Fibroblast of lung (primary cell): ENCODE data around the gene SLC38A1. TPM values are rescaled to one million over a fixed set of nuclear protein-coding genes. Genes with fewer than 3 reads are reported as not detected.
"Not testable (repeated sequence)": the region's sequence is repeated elsewhere in the genome, so short reads cannot be mapped to it uniquely, and the experiment has no call there.

Experiments
- DNase-seq, 2 donors: peaks; one replicate each; pipeline versions ENCODE4 v3.0.0 to v3.0.0-alpha.2; 2010; ENCODE audit warnings: low read depth in 2 of 2
- H2AFZ ChIP-seq: 2 replicates; pipeline ENCODE4 v1.5.1; 2012; ENCODE audit warnings: low read length, control low read depth, inconsistent platforms
- H3K27ac ChIP-seq: 2 replicates; pipeline ENCODE4 v1.5.1; 2011; ENCODE audit warnings: low read length, control low read depth; ENCODE audit not compliant: insufficient read depth
- H3K27me3 ChIP-seq: 2 replicates; pipeline ENCODE4 v1.5.1; 2011; ENCODE audit warnings: mild to moderate bottlenecking, low read length; ENCODE audit not compliant: control insufficient read depth, insufficient read depth
- H3K36me3 ChIP-seq: 2 replicates; pipeline ENCODE4 v1.5.1; 2011; ENCODE audit warnings: low read length; ENCODE audit not compliant: control insufficient read depth, insufficient read depth
- H3K4me1 ChIP-seq: 2 replicates; pipeline ENCODE4 v1.5.1; 2011; ENCODE audit warnings: low read length; ENCODE audit not compliant: control insufficient read depth, insufficient read depth; ENCODE audit errors: extremely low read depth
- H3K4me2 ChIP-seq: 2 replicates; pipeline ENCODE4 v1.5.1; 2011; ENCODE audit warnings: low read length, control low read depth; ENCODE audit not compliant: insufficient read depth; ENCODE audit errors: extremely low read depth
- H3K4me3 ChIP-seq, 4 experiments: fragments of 200-600 bp in 1 of 4; sonication (generic) in 1 of 4; replicated peaks in 1 of 4; 2 replicates each; pipeline ENCODE4 v1.5.1; 2011 to 2016; ENCODE audit warnings: low read length in 4 of 4, low read depth in 3 of 4, mild to moderate bottlenecking in 3 of 4, control low read depth in 2 of 4, inconsistent platforms in 1 of 4, mixed read lengths in 1 of 4; ENCODE audit not compliant: insufficient read depth in 1 of 4; ENCODE audit errors: control extremely low read depth in 1 of 4
- H3K79me2 ChIP-seq: 2 replicates; pipeline ENCODE4 v1.5.1; 2012; ENCODE audit warnings: mild to moderate bottlenecking, low read length, inconsistent platforms; ENCODE audit not compliant: control insufficient read depth, insufficient read depth
- H3K9ac ChIP-seq: 2 replicates; pipeline ENCODE4 v1.5.1; 2011; ENCODE audit warnings: mild to moderate bottlenecking, low read length, control low read depth; ENCODE audit not compliant: insufficient read depth
- H3K9me3 ChIP-seq: 2 replicates; pipeline ENCODE4 v1.5.1; 2012; ENCODE audit warnings: low read depth, low read length; ENCODE audit not compliant: control insufficient read depth, insufficient read depth
- H4K20me1 ChIP-seq: 2 replicates; pipeline ENCODE4 v1.5.1; 2011; ENCODE audit warnings: low read length; ENCODE audit not compliant: control insufficient read depth, insufficient read depth; ENCODE audit errors: extremely low read depth
- CTCF ChIP-seq, 2 donors: IDR thresholded peaks in 1 of 2; conservative IDR thresholded peaks in 1 of 2; 1 replicate in 1 of 2; 2 replicates in 1 of 2; pipeline ENCODE4 v1.5.1; 2011 to 2012; ENCODE audit warnings: low read length in 2 of 2, control low read depth in 1 of 2, inconsistent platforms in 1 of 2, low read depth in 1 of 2, mild to moderate bottlenecking in 1 of 2
- EZH2 ChIP-seq: IDR thresholded peaks from 2 replicates; pipeline ENCODE4 v1.5.1; 2012; ENCODE audit warnings: low read length, control low read depth, mild to moderate bottlenecking; ENCODE audit errors: missing control alignments
- polyA plus RNA-seq, 2 donors: library from polyadenylated mRNA; depleted of rRNA in 1 of 2; stranded (reverse) in 1 of 2; unstranded in 1 of 2; fragments of >200 nt; gene quantifications; 2 replicates each; pipeline ENCODE4 v1.2.1, GENCODE V29; 2011 to 2012; ENCODE audit warnings: missing spikeins in 1 of 2
- total RNA-seq: library from RNA; depleted of rRNA; stranded (reverse); fragments of >200 nt; gene quantifications from 2 replicates; pipeline ENCODE4 v1.2.1, GENCODE V29; 2014

The SLC38A1 gene
- total and polyA plus RNA-seq, 2 donors (not counting 1 experiment from before 2014, with no cell fraction given), result 24.3 to 88.8 TPM

- H3K36me3 ChIP-seq, result no peaks in the 10 kb centered on the region
- H4K20me1 ChIP-seq, result no peaks in the 10 kb centered on the region
- H3K27ac ChIP-seq, result no peak overlapping the region
- no peak overlapping the region for H3K4me2 ChIP-seq
- H3K9ac ChIP-seq, result no peak overlapping the region
- no peak for DNase-seq
- no peaks in the 10 kb centered on the region for H3K79me2 ChIP-seq
- TF ChIP-seq CTCF (conservative IDR thresholded peaks at IDR 0.05 in 1 of 2, IDR thresholded peaks at IDR 0.05 in 1 of 2; ENCODE audit: low read depth in 1 of 2, low read length in 2 of 2) (no peak), EZH2 (no peak)
- no peaks in the 10 kb centered on the region for H3K9me3 ChIP-seq
- H3K27me3 ChIP-seq, result peaks cover 4% of the 10 kb centered on the region
- no peak overlapping the region for H2AFZ ChIP-seq
- no peak overlapping the region for H3K4me3 ChIP-seq
- H3K4me1 ChIP-seq, result no peaks in the 10 kb centered on the region
Observed at GRCh38 chr12:46298261-46298660, 29.4 kb upstream of the SLC38A1 start.

- no peak overlapping the region for H3K27ac ChIP-seq
- no peak overlapping the region for H3K9ac ChIP-seq
- no peak overlapping the region for H2AFZ ChIP-seq
- H3K4me3 ChIP-seq, result no peak overlapping the region
- H4K20me1 ChIP-seq, result no peaks in the 10 kb centered on the region
- no peak overlapping the region for H3K4me2 ChIP-seq
- no peaks in the 10 kb centered on the region for H3K9me3 ChIP-seq
- no peak for DNase-seq
- H3K36me3 ChIP-seq, result no peaks in the 10 kb centered on the region
- no peaks in the 10 kb centered on the region for H3K79me2 ChIP-seq
- H3K4me1 ChIP-seq, result no peaks in the 10 kb centered on the region
- H3K27me3 ChIP-seq, result peaks cover 4% of the 10 kb centered on the region
- TF ChIP-seq EZH2, result no peak
- TF ChIP-seq CTCF (conservative IDR thresholded peaks at IDR 0.05 in 1 of 2, IDR thresholded peaks at IDR 0.05 in 1 of 2; ENCODE audit: low read depth in 1 of 2, low read length in 2 of 2), result no peak
Observed at GRCh38 chr12:46296822-46297221, 28.0 kb upstream of the SLC38A1 start.

GRCh38 chr12:46292754-46293402 lies 24.0 kb upstream of the SLC38A1 start:
- H3K9me3 ChIP-seq, result no peaks in the 10 kb centered on the region
- H3K4me2 ChIP-seq, result no peak overlapping the region
- H3K9ac ChIP-seq, result no peak overlapping the region
- H3K4me1 ChIP-seq, result no peaks in the 10 kb centered on the region
- H3K27ac ChIP-seq, result no peak overlapping the region
- DNase-seq, result no peak
- TF ChIP-seq CTCF (conservative IDR thresholded peaks at IDR 0.05 in 1 of 2, IDR thresholded peaks at IDR 0.05 in 1 of 2; ENCODE audit: low read depth in 1 of 2, low read length in 2 of 2) (peak; percentile 17 to 30), EZH2 (no peak)
- H3K79me2 ChIP-seq, result no peaks in the 10 kb centered on the region
- H3K4me3 ChIP-seq, result no peak overlapping the region
- no peak overlapping the region for H2AFZ ChIP-seq
- peaks cover 4% of the 10 kb centered on the region for H3K27me3 ChIP-seq
- no peaks in the 10 kb centered on the region for H3K36me3 ChIP-seq
- H4K20me1 ChIP-seq, result no peaks in the 10 kb centered on the region

- not testable (repeated sequence) for H2AFZ ChIP-seq, H3K79me2 ChIP-seq, H3K36me3 ChIP-seq, H3K27me3 ChIP-seq, H3K4me2 ChIP-seq, H3K4me1 ChIP-seq, H3K9ac ChIP-seq, H4K20me1 ChIP-seq, H3K4me3 ChIP-seq, DNase-seq, H3K27ac ChIP-seq, H3K9me3 ChIP-seq
Observed at GRCh38 chr12:46291953-46292352, 23.1 kb upstream of the SLC38A1 start.

- H3K27me3 ChIP-seq, H3K79me2 ChIP-seq, H3K4me3 ChIP-seq, H2AFZ ChIP-seq, H3K4me1 ChIP-seq, H3K9me3 ChIP-seq, H4K20me1 ChIP-seq, H3K27ac ChIP-seq, H3K9ac ChIP-seq, H3K36me3 ChIP-seq, DNase-seq, H3K4me2 ChIP-seq: not testable (repeated sequence)
Observed at GRCh38 chr12:46285177-46285576, 16.3 kb upstream of the SLC38A1 start.
